Measurements from ENCODE around the gene TSPAN7. TPM values are rescaled to one million over a fixed set of nuclear protein-coding genes. Genes with fewer than 3 reads are reported as not detected.

Gene TSPAN7
- total and polyA plus RNA-seq, 9 of the 15 experiments (the other 6 are each of a cell fraction or from before 2014, with no cell fraction given): 0.07 to 0.29 (median 0.12) TPM; not detected in 1

GRCh38 chrX:38652934-38653442 is 91.6 kb downstream of the TSPAN7 start (continued):
- TF ChIP-seq PBX2 (CRISPR knock-in tag; IDR thresholded peaks at IDR 0.05; ENCODE audit: low read depth) (no peak), PBX2 (tag; conservative IDR thresholded peaks at IDR 0.05; ENCODE audit: low read depth) (peak; percentile 44), RUNX1 (IDR thresholded peaks at IDR 0.05; ENCODE audit: low read depth) (peak; percentile 94), TRIM25 (IDR thresholded peaks at IDR 0.05; ENCODE audit: borderline replicate concordance) (no peak), ELF2 (CRISPR knock-in tag; IDR thresholded peaks at IDR 0.05) (no peak), OTX1 (CRISPR knock-in tag; IDR thresholded peaks at IDR 0.05) (no peak), ZBTB11 (CRISPR knock-in tag; IDR thresholded peaks at IDR 0.05) (peak in 1 of 3 experiments; percentile 56; a peak in 2 of 6 replicates), GTF2B (IDR thresholded peaks at IDR 0.05; ENCODE audit: extremely low read depth, insufficient read length) (no peak), CTBP1 (IDR thresholded peaks at IDR 0.05; ENCODE audit: borderline replicate concordance) (peak; percentile 84), ELF4 (CRISPR knock-in tag; IDR thresholded peaks at IDR 0.05) (0 out of 2 replicates have a peak, but pooled peaks have one; percentile 61), CREB1 (IDR thresholded peaks at IDR 0.05) (peak; percentile 74; the same call in 1 of the 2 replicates), CREB1 (CRISPR knock-in tag; IDR thresholded peaks at IDR 0.05) (no peak), IRF1 (CRISPR knock-in tag; IDR thresholded peaks at IDR 0.05; ENCODE audit: borderline replicate concordance) (no peak), PURB (CRISPR knock-in tag; IDR thresholded peaks at IDR 0.05; ENCODE audit: low read depth) (no peak), ZNF778 (CRISPR knock-in tag; IDR thresholded peaks at IDR 0.05) (no peak), SRSF1 (IDR thresholded peaks at IDR 0.05; ENCODE audit: low read depth, low read length) (no peak), E2F3 (CRISPR knock-in tag; IDR thresholded peaks at IDR 0.05) (no peak), SMARCB1 (IDR thresholded peaks at IDR 0.05; ENCODE audit: insufficient read length, low read depth) (no peak), RCOR1 (IDR thresholded peaks at IDR 0.05; ENCODE audit: borderline replicate concordance in 1 of 2, low read depth in 2 of 2, low read length in 2 of 2) (peak; percentile 78 to 90; a peak in 3 of 4 replicates)
